Stimulated activated effector memory CD8-positive, alpha-beta T cell treated with anti-CD3 and anti-CD28 coated beads, Interleukin-12 subunit alpha, Interleukin-12 subunit beta, amount 100 ng/mL, for 72 hours (primary cell): ENCODE data around the gene PNPLA3.
A peak's percentile ranks its signal among the peaks of the same experiment; 100 is the strongest.

ENCODE experiments used
- ATAC-seq: fragments of 150-1000 bp; cut with Tn5 transposase; 2 replicates; pipeline ENCODE4 v1.10.0; 2021
- DNase-seq, 2 donors: peaks; one replicate each; pipeline ENCODE4 v3.0.0; 2021 to 2022; ENCODE audit warnings: low spot score in 2 of 2
- H3K27ac Mint-ChIP-seq: one replicate; pipeline ENCODE4 v1.8.0; 2022; ENCODE audit warnings: mild to moderate bottlenecking, mixed read lengths
- H3K36me3 Mint-ChIP-seq: one replicate; pipeline ENCODE4 v1.8.0; 2022; ENCODE audit warnings: mild to moderate bottlenecking, mixed read lengths
- H3K4me1 Mint-ChIP-seq: one replicate; pipeline ENCODE4 v1.8.0; 2022; ENCODE audit warnings: mixed read lengths
- H3K4me3 Mint-ChIP-seq: one replicate; pipeline ENCODE4 v1.8.0; 2022; ENCODE audit warnings: mild to moderate bottlenecking, mixed read lengths
- H3K9me3 Mint-ChIP-seq: one replicate; pipeline ENCODE4 v1.8.0; 2022; ENCODE audit warnings: mixed read lengths

PNPLA3 gene, protein sequence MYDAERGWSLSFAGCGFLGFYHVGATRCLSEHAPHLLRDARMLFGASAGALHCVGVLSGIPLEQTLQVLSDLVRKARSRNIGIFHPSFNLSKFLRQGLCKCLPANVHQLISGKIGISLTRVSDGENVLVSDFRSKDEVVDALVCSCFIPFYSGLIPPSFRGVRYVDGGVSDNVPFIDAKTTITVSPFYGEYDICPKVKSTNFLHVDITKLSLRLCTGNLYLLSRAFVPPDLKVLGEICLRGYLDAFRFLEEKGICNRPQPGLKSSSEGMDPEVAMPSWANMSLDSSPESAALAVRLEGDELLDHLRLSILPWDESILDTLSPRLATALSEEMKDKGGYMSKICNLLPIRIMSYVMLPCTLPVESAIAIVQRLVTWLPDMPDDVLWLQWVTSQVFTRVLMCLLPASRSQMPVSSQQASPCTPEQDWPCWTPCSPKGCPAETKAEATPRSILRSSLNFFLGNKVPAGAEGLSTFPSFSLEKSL

DNA sequence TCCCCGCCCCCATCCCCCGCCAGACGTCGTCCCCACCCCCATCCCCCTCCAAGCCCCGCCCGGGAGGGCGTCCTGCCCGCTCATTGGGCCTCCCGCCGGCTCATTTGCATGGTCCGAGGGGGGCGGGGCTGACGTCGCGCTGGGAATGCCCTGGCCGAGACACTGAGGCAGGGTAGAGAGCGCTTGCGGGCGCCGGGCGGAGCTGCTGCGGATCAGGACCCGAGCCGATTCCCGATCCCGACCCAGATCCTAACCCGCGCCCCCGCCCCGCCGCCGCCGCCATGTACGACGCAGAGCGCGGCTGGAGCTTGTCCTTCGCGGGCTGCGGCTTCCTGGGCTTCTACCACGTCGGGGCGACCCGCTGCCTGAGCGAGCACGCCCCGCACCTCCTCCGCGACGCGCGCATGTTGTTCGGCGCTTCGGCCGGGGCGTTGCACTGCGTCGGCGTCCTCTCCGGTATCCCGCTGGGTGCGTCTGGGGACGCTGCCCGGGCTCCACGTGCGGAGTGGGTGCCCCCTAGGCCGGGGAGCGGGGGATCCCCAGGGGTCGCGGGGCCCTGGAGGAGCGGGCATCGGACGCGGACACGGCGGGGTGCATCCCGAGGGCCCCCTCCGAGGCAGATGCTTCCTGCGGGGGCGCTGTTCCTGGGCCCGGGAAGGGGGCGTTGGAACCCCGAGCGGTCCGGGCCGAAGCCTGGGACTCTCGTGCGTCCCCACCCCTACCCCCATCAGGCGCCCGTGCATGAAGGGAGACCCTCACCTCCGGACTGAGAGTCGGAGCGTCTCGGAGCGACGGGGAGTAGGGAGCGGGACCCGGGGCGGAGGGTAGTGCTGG is at the start of gene PNPLA3:
Gene PNPLA3 (plus strand): TSS at position 175 of the 834 bp plus-strand sequence. CDS start 107 bp downstream, at position 282.
- H3K36me3 Mint-ChIP-seq = no peaks in the 10 kb centered on the region
- no peak within 1 kb of the TSS for H3K27ac Mint-ChIP-seq
- peak within 1 kb of the TSS; percentile 67 for H3K4me3 Mint-ChIP-seq
- no peaks in the 10 kb centered on the region for H3K9me3 Mint-ChIP-seq
- DNase-seq = peak; percentile 61 to 86
- H3K4me1 Mint-ChIP-seq = peaks cover 7% of the 10 kb centered on the region
- ATAC-seq = peak; percentile 88

DNA sequence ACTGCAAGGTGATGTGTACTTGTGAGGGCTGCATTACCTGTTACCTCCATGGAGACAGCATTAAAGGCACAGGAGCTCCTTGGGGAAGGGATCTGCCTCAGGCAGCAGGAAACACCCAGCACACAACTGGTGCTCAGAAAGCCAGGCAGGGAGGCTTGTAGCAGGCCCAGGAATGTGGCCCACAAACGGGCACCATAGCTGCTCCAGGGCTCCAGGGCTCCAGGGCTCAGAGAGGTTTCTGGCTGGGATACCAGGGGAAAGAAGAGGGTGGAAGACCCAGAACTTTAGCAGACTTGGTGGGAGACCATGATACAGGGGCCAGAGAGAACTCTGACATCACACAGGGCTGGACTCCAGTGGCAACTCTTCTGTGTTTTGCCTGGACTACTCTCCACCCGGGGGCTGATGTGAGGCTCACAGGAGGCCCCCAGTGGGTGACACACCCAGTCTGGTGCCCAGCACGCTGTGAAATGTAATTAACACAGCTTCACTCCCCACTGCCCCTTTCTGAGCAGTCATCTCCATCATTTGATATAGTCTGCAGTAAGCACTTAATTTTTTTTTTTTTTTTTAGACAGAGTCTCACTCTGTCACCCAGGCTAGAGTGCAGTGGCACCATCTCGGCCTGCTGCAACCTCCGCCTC is 46.6 kb upstream of the PNPLA3 start:
- no peaks in the 10 kb centered on the region for H3K9me3 Mint-ChIP-seq
- DNase-seq (no peak), ATAC-seq (no peak)
- no peak overlapping the region for H3K27ac Mint-ChIP-seq
- H3K36me3 Mint-ChIP-seq = no peaks in the 10 kb centered on the region
- H3K4me1 Mint-ChIP-seq = no peaks in the 10 kb centered on the region
- H3K4me3 Mint-ChIP-seq = no peak overlapping the region

DNA sequence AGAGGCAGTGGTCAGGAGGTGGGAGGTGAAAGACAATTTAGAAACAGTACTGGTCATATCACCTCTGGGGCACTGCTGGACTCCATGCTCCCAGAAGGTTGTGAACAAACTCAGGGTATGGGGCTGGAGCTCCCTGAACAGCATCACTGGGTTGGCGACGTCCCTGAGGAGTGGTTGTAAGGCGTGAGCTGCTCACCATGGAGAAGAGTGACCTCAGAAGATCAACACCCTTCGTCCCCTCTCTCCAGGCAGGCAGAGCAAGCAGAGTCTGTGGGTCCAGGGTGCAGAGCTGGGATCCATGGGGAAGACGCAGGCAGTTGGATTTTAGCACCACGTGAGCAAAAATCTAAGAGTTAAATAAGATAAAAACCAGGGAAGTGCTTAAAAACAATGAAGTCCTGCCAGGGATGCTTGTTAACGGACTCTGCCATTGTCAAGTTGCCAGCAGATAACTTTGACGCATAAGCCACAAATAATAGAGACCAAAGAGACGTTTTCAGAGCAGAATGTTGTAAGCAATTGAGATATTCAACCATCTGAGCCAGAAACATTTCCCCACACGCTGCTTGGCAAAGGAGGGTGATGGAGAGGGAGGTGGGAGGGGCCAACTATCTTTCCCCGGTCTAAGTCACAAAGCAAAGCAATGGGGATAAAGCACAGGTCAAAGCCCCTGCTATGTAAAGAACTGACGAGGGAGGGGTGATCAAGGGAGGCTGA is 45.4 kb upstream of the PNPLA3 start:
- DNase-seq (no peak), ATAC-seq (no peak)
- Mint-ChIP-seq H3K4me1 (peaks cover 7% of the 10 kb centered on the region), H3K36me3 (no peaks in the 10 kb centered on the region), H3K4me3 (no peak overlapping the region), H3K9me3 (no peaks in the 10 kb centered on the region), H3K27ac (no peak overlapping the region)

DNA sequence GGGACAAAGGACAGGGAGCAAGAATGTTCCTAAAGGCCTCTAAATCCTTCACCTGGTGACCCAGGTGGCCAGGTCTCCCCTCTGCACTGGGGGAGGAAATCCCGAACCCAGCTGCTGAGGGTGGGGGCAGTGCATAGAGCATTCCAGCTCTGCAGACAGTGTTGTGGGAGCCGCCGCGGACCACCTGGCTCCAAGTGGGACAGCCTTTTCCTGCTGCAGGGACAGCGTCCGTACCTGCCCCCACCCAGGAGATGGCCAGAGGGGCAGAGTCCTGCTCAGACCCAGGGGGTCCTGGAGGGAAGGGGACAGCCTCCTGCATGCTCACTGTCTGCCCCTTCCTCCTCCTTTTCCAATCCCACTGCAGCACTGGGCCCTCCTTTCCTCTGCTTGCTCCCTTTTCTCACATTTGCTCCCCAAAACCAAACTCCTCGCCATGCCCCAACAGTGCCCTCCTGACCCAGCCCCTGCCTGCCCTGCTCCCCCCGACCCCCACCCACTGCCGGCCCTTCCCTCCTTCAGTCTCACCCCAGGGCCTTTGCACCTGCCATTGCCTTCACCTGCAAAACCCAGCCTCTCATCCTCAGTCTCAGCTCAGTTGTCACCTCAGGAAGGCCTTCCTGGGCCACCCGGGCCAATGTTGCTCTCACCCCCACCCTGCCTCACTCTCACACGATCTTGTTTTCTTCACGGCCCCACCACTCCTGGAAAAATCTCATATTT is 44.6 kb upstream of the PNPLA3 start:
- Mint-ChIP-seq H3K4me3 (no peak overlapping the region), H3K9me3 (no peaks in the 10 kb centered on the region), H3K4me1 (peaks cover 11% of the 10 kb centered on the region), H3K36me3 (no peaks in the 10 kb centered on the region), H3K27ac (no peak overlapping the region)
- ATAC-seq = no peak
- DNase-seq = no peak

DNA sequence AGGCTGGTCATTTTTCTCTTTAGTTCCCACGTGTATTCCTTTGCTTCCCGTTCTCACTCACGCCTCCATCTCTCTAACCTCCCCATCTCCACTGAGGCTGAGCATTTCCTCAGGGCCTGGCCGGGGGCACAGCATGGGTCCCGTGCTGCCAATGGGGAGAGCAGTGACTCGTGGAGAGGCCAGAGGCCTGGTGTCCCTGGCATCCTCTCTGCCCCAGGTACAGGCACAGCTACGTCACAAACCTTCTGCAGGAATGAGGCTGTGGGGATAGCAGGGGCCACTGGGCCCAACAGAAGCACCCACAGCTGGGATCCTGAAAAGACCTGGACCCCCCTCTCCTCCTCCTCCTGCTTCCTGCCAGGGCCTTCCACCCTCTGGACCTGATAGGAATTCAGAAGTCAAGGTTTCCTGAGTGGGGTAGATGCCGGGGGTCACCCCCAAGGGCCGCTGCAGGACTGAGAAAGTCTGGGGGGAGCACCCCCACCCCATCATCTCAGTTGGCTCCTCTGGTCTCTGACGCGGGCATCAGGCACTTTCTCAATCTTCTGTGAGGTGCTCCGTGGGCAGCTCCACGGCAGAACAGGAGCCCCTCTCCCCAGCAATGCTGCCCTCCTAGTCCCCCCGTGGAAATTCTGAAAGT is 43.6 kb upstream of the PNPLA3 start:
- ATAC-seq (no peak), DNase-seq (no peak)
- peaks cover 17% of the 10 kb centered on the region for H3K4me1 Mint-ChIP-seq
- no peak overlapping the region for H3K4me3 Mint-ChIP-seq
- no peaks in the 10 kb centered on the region for H3K9me3 Mint-ChIP-seq
- no peak overlapping the region for H3K27ac Mint-ChIP-seq
- H3K36me3 Mint-ChIP-seq = no peaks in the 10 kb centered on the region

DNA sequence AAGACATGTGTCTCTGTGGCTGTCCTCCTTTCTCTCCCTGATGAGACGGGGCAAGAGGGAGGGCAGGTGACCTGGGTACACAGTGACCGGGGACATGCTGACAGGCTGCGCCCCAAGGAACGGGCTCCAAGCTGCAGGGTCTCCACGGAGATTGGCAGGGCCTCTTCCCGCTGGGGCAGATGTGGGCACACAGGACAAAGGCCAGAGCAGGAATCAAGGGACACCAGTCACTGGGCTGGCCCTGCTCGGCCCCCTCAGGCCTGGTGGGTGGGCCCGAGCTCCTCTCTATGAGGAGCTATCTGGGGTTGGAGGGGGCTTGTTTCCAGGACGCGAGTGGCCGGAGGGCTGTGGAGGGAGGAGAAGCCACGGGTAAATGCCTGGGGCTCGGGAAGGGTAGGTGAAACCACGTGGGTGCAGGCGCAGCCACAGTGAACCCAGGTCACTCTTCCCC is 43.0 kb upstream of the PNPLA3 start:
- H3K36me3 Mint-ChIP-seq = no peaks in the 10 kb centered on the region
- H3K27ac Mint-ChIP-seq = no peak overlapping the region

DNA sequence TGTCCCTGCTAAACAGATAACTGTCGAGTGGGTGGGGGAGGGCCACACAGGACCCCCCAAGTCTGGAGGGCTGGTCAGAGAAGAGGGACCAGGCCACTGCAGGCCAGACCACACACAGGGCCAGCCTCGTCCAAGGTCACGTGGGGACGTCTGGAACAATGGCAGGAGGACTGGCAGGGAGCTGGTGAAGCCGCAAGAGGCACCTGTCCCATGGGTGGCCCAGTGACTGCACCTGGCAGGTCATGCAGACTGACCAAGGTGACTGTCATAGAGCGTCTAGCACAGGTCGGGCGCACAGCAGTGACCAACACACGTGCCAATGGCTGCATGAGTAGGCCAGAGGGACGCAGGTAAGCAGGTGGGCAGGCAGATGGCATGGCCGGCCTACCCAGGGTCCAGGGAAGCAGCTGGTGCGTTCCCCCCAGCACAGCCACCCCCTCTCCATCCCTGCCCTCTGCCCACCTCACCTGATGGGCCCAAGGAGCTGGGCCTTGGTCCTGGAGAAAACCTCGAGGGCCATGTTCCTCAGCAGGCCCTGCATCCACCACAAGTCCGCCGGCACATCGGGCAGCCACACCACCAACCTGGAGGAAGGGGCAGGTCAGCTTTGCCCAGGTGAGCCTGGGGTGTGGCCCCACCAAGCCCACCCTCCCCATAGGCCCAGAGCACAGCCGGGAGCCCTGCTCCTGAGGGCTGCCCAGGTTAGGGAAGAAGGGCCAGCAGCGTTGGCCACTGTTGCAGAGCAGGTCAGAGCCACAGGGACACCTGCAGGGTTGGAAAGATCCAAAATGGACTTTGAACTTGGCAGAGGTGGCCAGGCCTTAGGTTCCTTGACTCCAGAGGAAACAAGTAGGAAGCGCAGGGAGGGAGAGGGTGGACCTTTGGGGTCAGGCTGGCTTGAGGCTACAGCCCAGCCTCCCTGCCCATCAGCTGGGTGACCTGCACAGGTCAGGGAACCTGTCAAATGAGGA is 42.2 kb upstream of the PNPLA3 start:
- ATAC-seq = no peak
- peaks cover 17% of the 10 kb centered on the region for H3K4me1 Mint-ChIP-seq
- no peaks in the 10 kb centered on the region for H3K36me3 Mint-ChIP-seq
- H3K27ac Mint-ChIP-seq = no peak overlapping the region
- no peak for DNase-seq
- H3K4me3 Mint-ChIP-seq = no peak overlapping the region
- H3K9me3 Mint-ChIP-seq = no peaks in the 10 kb centered on the region

More for the DNA sequence above, 43.0 kb upstream of the PNPLA3 start:
- DNase-seq (no peak), ATAC-seq (no peak)
- Mint-ChIP-seq H3K4me3 (no peak overlapping the region), H3K9me3 (no peaks in the 10 kb centered on the region), H3K4me1 (peaks cover 17% of the 10 kb centered on the region)

DNA sequence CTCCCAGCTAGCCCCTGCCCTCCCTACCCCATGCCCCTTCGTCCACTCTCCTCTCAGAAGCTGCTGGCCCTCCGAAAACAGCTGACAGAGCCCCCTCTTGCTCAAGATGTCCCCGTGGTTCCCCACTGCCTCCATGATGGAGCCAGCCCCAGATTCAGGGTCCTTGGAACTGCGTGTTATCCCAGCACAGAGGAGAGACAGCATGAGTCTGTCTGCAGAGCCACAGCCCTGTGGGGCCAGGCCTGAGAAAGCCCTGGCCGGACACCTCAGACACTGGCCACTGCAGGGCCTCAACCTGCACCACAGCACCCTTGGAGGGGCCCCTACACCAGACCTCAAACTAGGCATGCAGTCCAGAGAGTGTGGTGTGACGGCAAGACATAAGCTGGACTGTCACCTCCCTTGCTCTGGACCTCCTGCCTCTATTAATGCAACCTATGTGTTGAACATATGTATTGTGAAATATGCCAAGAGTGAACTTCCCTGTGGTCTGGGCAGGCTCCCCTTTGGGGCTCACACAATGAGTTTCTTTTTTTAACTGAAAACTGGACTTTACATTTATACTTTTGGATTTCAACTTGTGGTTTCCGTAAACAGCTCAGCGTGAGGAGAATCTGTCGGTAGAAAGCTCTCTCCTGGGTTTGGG is 41.4 kb upstream of the PNPLA3 start:
- Mint-ChIP-seq H3K4me3 (no peak overlapping the region), H3K27ac (no peak overlapping the region), H3K36me3 (no peaks in the 10 kb centered on the region), H3K4me1 (peaks cover 17% of the 10 kb centered on the region), H3K9me3 (no peaks in the 10 kb centered on the region)
- ATAC-seq (no peak), DNase-seq (no peak)

DNA sequence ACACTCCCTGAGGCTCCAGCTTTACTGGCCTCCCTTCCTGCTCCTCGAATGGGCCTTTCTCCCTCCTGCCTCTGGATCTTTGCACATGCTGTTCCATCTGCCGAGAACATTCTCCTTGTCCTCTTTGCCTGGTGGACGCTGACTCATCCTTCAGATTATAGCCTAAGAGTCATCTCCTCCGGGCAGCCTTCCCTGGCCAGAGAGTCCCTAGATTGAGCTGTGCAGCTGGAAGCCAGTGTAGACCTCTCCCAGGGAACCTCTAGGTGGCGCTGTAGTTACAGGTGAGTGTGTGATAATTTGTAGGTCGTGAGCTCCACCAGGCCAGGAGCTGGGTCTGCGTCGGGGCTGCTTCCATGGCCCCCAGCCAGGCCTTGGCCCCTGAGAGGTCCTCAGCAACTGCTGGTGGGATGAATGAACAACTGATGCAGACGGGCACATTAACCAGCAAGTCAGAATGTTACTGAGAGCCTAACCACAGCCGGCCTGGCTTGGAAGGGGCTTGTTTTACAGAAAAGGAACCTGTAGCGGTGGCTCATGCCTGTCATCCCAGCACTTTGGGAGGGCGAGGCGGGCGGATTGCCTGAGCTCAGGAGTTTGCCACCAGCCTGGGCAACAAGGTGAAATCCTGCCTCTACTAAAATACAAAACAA is 40.5 kb upstream of the PNPLA3 start:
- Mint-ChIP-seq H3K36me3 (no peaks in the 10 kb centered on the region), H3K4me1 (peaks cover 17% of the 10 kb centered on the region), H3K9me3 (no peaks in the 10 kb centered on the region), H3K27ac (no peak overlapping the region), H3K4me3 (no peak overlapping the region)
- peak; percentile 40 to 70 for DNase-seq
- peak; percentile 70 for ATAC-seq

DNA sequence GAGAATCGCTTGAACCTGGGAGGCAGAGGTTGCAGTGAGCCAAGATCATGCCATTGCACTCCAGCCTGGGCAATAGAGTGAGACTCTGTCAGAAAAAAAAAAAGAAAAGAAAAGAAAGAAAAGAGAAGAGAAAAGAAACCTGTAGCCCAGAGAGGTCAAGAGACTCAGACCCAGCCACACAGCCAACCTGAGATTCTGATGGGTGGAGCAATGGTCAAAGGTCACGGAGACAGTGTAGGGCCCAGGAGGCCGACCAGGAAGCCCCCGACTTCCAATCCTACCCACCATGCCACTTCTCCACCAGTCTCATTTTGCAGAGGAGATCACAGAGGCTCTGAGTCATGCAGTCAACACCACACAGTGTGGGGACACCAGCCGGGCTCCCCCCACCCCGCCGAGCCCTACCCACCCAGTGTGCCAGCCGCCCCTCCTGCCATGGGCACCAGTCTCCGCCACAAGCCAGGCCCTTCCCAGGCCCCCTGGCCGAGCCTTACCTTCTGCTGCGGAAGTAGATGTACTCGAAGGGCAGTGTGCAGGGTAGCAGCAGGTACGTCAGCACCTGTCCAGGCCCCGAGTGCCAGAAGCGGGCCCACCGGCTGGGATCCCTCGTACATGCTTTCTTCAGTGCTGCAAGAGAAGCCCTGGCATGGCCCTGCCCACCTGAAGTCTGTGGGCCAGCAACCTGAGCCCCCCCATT is 39.7 kb upstream of the PNPLA3 start:
- Mint-ChIP-seq H3K9me3 (no peaks in the 10 kb centered on the region), H3K4me3 (no peak overlapping the region), H3K4me1 (peaks cover 17% of the 10 kb centered on the region), H3K36me3 (no peaks in the 10 kb centered on the region), H3K27ac (no peak overlapping the region)
- ATAC-seq (no peak), DNase-seq (no peak)

DNA sequence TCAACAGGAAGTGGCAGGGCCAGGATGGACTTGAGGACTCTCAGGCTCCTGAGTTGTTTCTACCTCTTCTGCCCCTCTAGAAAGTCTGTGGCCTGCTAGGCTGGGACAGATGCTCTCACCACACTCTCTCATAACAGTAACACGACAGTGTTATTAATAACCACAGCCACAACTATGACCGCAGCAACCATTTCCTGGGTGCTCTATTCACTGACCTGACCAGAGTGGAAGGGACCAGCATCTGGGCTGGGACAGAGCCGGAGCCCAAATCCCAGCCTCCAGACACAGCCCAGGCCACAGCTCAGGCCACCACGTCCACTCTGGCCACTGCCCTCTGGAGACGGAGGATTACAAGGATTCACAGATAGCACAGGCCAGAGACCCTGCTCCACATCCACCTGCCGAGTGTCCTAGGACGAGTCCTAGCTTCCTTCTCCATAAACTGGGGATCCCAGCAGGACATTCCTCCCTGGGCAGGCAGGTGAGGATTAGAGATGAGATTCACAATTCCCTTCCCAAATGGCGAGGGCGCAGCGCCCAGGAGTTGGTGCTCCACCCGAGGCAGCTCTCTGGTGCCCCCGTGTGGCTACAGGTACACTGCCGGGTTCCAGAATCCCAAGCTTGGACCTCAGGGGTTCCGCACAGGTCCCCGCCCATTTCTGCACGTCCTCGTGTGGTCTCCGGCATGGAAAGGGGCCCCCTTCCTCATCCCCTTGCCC is 38.8 kb upstream of the PNPLA3 start:
- ATAC-seq = no peak
- no peak overlapping the region for H3K27ac Mint-ChIP-seq
- no peaks in the 10 kb centered on the region for H3K36me3 Mint-ChIP-seq
- DNase-seq = peak; percentile 58 to 75
- peaks cover 17% of the 10 kb centered on the region for H3K4me1 Mint-ChIP-seq
- no peak overlapping the region for H3K4me3 Mint-ChIP-seq
- no peaks in the 10 kb centered on the region for H3K9me3 Mint-ChIP-seq
